Colonic mucosa (tissue), 4 donors: ENCODE data around the gene HOXD9. TPM values are rescaled to one million over a fixed set of nuclear protein-coding genes. Genes with fewer than 3 reads are reported as not detected.

ENCODE experiments used
- DNase-seq: peaks from one replicate; pipeline ENCODE4 v3.0.0-alpha.2; 2020
- H3K27ac ChIP-seq: fragments of 200-600 bp; one replicate; pipeline ENCODE4 v1.8.0; 2021
- H3K27me3 ChIP-seq: fragments of 200-600 bp; one replicate; pipeline ENCODE4 v1.8.0; 2021
- H3K36me3 ChIP-seq: fragments of 200-600 bp; one replicate; pipeline ENCODE4 v1.8.0; 2021
- H3K4me1 ChIP-seq: fragments of 200-600 bp; one replicate; pipeline ENCODE4 v1.8.0; 2021; ENCODE audit warnings: mild to moderate bottlenecking
- H3K4me3 ChIP-seq: fragments of 200-600 bp; one replicate; pipeline ENCODE4 v1.8.0; 2021
- H3K9ac ChIP-seq, 2 donors: one replicate each; pipeline ENCODE4 v1.7.0; 2013; ENCODE audit warnings: control low read depth in 2 of 2, low read depth in 2 of 2, low read length in 2 of 2
- H3K9me3 ChIP-seq: fragments of 200-600 bp; one replicate; pipeline ENCODE4 v1.8.0; 2021
- CTCF ChIP-seq: fragments of 200-600 bp; IDR thresholded peaks from one replicate; pipeline ENCODE4 v1.8.0; 2022; ENCODE audit warnings: antibody characterized with exemption, mild to moderate bottlenecking
- intact Hi-C: fragments of 100-400 bp; cut with DNase I; formaldehyde crosslinking; loops from one replicate; pipeline ENCODE4 v1.14.1; 2022
- total RNA-seq, 2 donors: library from RNA; stranded (reverse); fragmentation: NEBNext Ultra II Directional in 1 of 2; extraction: Animal tissue kit (Norgen Biotek cat#: 25700) in 1 of 2; gene quantifications; one replicate each; pipeline ENCODE4 v1.2.1, GENCODE V29; 2021
- donor health status: healthy.
- donor health status: DM: no; HTN: no; CAD: no.
- donor health status: DM: no; HTN: no; CAD: no.

Gene HOXD9
- total RNA-seq, 2 donors from 2014 or later: 0.86 to 1.7 TPM

- H3K4me3 ChIP-seq: peak overlapping the region; percentile 60
- peak overlapping the region; percentile 82 for H3K27ac ChIP-seq
- TF ChIP-seq CTCF: no peak
- no peaks in the 10 kb centered on the region for H3K4me1 ChIP-seq
- no peak for DNase-seq
- no peaks in the 10 kb centered on the region for H3K36me3 ChIP-seq
- H3K9me3 ChIP-seq: no peaks in the 10 kb centered on the region
- H3K27me3 ChIP-seq: peaks cover 4% of the 10 kb centered on the region
- H3K9ac ChIP-seq: peak overlapping the region; percentile 76 to 86
- intact Hi-C loops: no loop called here
Measured at GRCh38 chr2:176137252-176137580, 14.7 kb downstream of the HOXD9 start.

DNA sequence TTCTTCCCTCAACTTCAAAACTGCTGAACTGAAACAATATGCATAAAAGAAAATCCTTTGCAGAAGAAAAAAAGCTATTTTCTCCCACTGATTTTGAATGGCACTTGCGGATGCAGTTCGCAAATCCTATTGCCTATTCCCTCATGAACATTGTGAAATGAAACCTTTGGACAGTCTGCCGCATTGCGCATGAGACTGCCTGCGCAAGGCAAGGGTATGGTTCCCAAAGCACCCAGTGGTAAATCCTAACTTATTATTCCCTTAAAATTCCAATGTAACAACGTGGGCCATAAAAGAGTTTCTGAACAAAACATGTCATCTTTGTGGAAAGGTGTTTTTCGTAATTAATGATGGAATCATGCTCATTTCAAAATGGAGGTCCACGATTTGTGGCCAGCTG, 15.4 kb downstream of the HOXD9 start:
- no peaks in the 10 kb centered on the region for H3K9me3 ChIP-seq
- no peak for DNase-seq
- TF ChIP-seq CTCF: no peak
- H3K27me3 ChIP-seq: peaks cover 4% of the 10 kb centered on the region
- H3K36me3 ChIP-seq: no peaks in the 10 kb centered on the region
- no peak overlapping the region for H3K9ac ChIP-seq
- no peak overlapping the region for H3K4me3 ChIP-seq
- intact Hi-C loops: no loop called here
- H3K27ac ChIP-seq: no peak overlapping the region
- no peaks in the 10 kb centered on the region for H3K4me1 ChIP-seq

- H3K9ac ChIP-seq: peak overlapping the region in 1 of 2 donors; percentile 46
- H3K4me1 ChIP-seq: no peaks in the 10 kb centered on the region
- H3K36me3 ChIP-seq: no peaks in the 10 kb centered on the region
- peaks cover 4% of the 10 kb centered on the region for H3K27me3 ChIP-seq
- intact Hi-C loops: no loop called here
- H3K9me3 ChIP-seq: no peaks in the 10 kb centered on the region
- H3K27ac ChIP-seq: no peak overlapping the region
- DNase-seq: no peak
- TF ChIP-seq CTCF: no peak
- no peak overlapping the region for H3K4me3 ChIP-seq
Measured at GRCh38 chr2:176138526-176138922, 16.0 kb downstream of the HOXD9 start.

DNA sequence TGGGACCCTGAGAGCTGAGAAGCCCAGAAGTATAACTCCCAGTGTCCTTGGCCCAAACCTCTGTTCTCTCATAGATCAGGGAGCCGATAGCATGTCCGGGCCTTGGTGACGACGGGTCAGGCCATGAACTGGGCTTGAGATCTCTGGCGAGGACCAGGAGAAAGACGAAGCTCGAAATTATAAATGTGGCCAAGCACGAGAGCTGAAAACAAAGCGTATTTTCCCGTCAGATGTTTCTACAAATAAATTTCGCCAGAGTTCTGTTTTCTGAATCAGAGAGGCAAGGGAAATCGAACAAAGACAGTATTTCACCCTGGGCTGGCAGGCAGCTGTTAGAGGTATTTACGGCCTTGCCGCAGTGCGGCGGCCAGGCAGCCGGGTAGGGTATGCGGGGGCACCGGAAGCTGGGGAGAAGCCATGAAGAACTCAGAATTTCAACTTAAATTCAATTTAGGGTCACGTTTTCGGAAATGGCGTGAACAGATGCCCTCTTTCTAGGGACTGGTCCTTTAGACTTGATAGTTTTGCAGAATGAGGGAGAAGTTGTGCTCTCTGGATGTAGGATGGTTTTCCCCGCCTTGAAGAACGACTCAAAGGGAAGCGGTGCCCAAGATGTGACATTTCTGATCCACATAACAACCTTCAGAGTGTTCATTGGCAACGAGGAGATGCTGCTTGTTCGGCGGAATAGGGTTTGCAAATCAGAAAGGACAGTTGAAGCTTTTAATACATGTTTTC, 16.6 kb downstream of the HOXD9 start:
- TF ChIP-seq CTCF: no peak
- H3K27ac ChIP-seq: peak overlapping the region; percentile 56
- no peaks in the 10 kb centered on the region for H3K36me3 ChIP-seq
- no peaks in the 10 kb centered on the region for H3K4me1 ChIP-seq
- no peaks in the 10 kb centered on the region for H3K9me3 ChIP-seq
- peaks cover 4% of the 10 kb centered on the region for H3K27me3 ChIP-seq
- H3K4me3 ChIP-seq: no peak overlapping the region
- DNase-seq: no peak
- H3K9ac ChIP-seq: peak overlapping the region in 1 of 2 donors; percentile 46
- intact Hi-C loops: no loop called here

DNA sequence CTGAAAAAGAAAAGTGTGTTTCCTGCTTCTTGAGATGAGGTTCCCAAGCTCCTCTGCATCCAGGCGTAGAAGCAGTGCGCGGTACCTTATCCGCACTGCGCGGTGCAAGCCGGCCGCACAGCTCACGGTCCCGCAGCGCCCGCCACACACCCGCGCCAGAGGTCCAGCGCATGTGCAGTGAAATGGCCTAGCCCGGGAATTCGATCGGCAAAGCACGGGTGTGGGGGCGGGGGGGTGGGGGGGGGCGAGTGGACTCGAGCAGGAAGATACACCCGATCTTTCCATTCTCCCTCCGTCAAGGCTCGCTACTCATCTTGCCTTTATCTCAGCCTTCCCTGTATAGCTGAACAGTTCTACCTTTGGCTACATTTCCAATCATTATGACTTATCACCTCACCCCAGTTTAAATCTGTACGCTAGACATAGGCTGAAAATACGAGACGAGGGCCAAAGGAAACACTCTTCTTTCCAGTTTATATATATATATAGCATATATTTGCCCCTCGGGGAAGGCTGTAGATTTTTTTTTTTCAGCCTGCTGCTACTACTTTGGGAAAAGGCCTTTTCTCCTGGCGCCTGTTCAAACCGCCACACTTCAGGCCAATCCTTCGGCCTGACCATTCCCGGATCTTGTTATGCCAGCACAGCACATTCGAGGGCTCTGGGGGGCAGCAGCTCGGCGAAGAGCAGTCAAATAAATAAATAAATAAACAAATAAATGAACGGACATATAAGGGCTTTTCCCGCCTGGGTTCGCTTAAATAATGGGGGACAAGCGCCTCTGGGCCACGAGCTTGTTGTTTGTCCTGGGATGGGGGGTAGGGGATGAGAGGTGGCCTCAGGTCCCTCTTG, 17.4 kb downstream of the HOXD9 start:
- Histone ChIP-seq H3K9me3 (no peaks in the 10 kb centered on the region), H3K4me3 (peak overlapping the region; percentile 47), H3K9ac (peak overlapping the region in 1 of 2 donors; percentile 58), H3K27ac (peak overlapping the region; percentile 56), H3K4me1 (no peaks in the 10 kb centered on the region), H3K27me3 (peaks cover 4% of the 10 kb centered on the region), H3K36me3 (no peaks in the 10 kb centered on the region)
- DNase-seq: no peak
- intact Hi-C loops: loop anchor here (1.0 to 5.0 kb wide), 3 partner anchors 127 to 412 kb away; partner anchors contain the start of gene MTX2
- no peak for TF ChIP-seq CTCF
